Measurements from ENCODE around the gene SNORC. TPM values are rescaled to one million over a fixed set of nuclear protein-coding genes. Genes with fewer than 3 reads are reported as not detected.

The SNORC gene
- total and polyA plus RNA-seq, 4 donors = 2.4 to 12.3 (median 6.6) TPM

GRCh38 chr2:232888839-232889529 is 18.9 kb downstream of the SNORC start:
- 93% methylated on average over 14 of the region's 14 CpGs for WGBS
- peak; percentile 26 for DNase-seq (ENCODE audit: low spot score)

GRCh38 chr2:232889876-232890401 is 19.9 kb downstream of the SNORC start:
- Histone ChIP-seq H3K9ac (ENCODE audit: low read depth in 1 of 2, low read length in 2 of 2) (no peak overlapping the region), H3K4me3 (ENCODE audit: low read depth in 1 of 3, low read length in 3 of 3) (no peak overlapping the region), H3K9me3 (ENCODE audit: control insufficient read depth in 4 of 4, low read length in 3 of 4) (no peaks in the 10 kb centered on the region), H3K27me3 (ENCODE audit: control insufficient read depth in 4 of 4, insufficient read depth in 4 of 4, low read length in 3 of 4) (no peaks in the 10 kb centered on the region), H3K36me3 (ENCODE audit: control insufficient read depth in 4 of 4, insufficient read depth in 3 of 4, low read depth in 1 of 4, low read length in 3 of 4) (peaks cover 2 to 52% (median 18%) of the 10 kb centered on the region in 4 donors), H3K27ac (ENCODE audit: low read depth in 1 of 2, low read length in 2 of 2) (no peak overlapping the region), H3K4me1 (ENCODE audit: control insufficient read depth in 4 of 4, insufficient read depth in 4 of 4, low read length in 3 of 4) (no peaks in the 10 kb centered on the region)
- peak; percentile 22 for DNase-seq (ENCODE audit: low spot score)
- TF ChIP-seq YY1 (IDR thresholded peaks at IDR 0.05) = no peak
- TF ChIP-seq, protein P1, sequence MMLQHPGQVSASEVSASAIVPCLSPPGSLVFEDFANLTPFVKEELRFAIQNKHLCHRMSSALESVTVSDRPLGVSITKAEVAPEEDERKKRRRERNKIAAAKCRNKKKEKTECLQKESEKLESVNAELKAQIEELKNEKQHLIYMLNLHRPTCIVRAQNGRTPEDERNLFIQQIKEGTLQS (IDR thresholded peaks at IDR 0.05) = no peak
- TF ChIP-seq JUND (IDR thresholded peaks at IDR 0.05) = no peak
- no peak for TF ChIP-seq EGR1 (IDR thresholded peaks at IDR 0.05; ENCODE audit: low read depth in 2 of 2)
- no peak for TF ChIP-seq SP1 (IDR thresholded peaks at IDR 0.05)
- no peak for TF ChIP-seq NR2F2 (IDR thresholded peaks at IDR 0.05)
- no peak for TF ChIP-seq MAX (IDR thresholded peaks at IDR 0.05)
- TF ChIP-seq REST (IDR thresholded peaks at IDR 0.05) = no peak
- no peak for TF ChIP-seq HNF4G (IDR thresholded peaks at IDR 0.05)
- TF ChIP-seq HNF4A (conservative IDR thresholded peaks at IDR 0.05) = no peak
- no peak for TF ChIP-seq GABPA (IDR thresholded peaks at IDR 0.05 in 1 of 2, conservative IDR thresholded peaks at IDR 0.05 in 1 of 2)
- TF ChIP-seq FOXA2 (IDR thresholded peaks at IDR 0.05) = no peak
- WGBS = 92% methylated on average over 5 of the region's 5 CpGs

More at GRCh38 chr2:232888839-232889529, 18.9 kb downstream of the SNORC start:
- H3K9ac ChIP-seq (ENCODE audit: low read depth in 1 of 2, low read length in 2 of 2) = no peak overlapping the region
- no peaks in the 10 kb centered on the region for H3K27me3 ChIP-seq (ENCODE audit: control insufficient read depth in 4 of 4, insufficient read depth in 4 of 4, low read length in 3 of 4)
- H3K27ac ChIP-seq (ENCODE audit: low read depth in 1 of 2, low read length in 2 of 2) = no peak overlapping the region
- TF ChIP-seq EGR1 (IDR thresholded peaks at IDR 0.05; ENCODE audit: low read depth in 2 of 2) = no peak
- no peaks in the 10 kb centered on the region for H3K4me1 ChIP-seq (ENCODE audit: control insufficient read depth in 4 of 4, insufficient read depth in 4 of 4, low read length in 3 of 4)
- H3K36me3 ChIP-seq (ENCODE audit: control insufficient read depth in 4 of 4, insufficient read depth in 3 of 4, low read depth in 1 of 4, low read length in 3 of 4) = peaks cover 4 to 52% (median 16%) of the 10 kb centered on the region in 4 donors
- no peak overlapping the region for H3K4me3 ChIP-seq (ENCODE audit: low read depth in 1 of 3, low read length in 3 of 3)
- no peaks in the 10 kb centered on the region for H3K9me3 ChIP-seq (ENCODE audit: control insufficient read depth in 4 of 4, low read length in 3 of 4)

DNA sequence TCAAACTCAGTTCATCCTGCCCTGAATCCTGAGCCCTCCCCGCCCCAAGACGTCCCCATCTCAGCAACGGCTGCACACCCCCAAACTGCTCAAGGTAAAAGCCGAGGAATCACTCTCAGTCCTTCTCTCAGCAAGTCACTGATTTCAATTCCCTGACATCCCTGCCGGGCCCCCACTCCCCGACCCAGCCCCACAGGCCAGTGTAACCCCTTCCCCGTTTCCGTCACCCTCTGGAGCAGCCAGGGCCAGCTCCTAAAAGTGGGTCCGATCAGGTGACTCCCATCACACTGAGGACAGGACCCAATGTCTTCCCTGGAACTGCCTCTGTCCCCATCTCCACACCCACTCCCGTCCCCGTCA is 20.5 kb downstream of the SNORC start:
- Histone ChIP-seq H3K27ac (ENCODE audit: low read depth in 1 of 2, low read length in 2 of 2) (no peak overlapping the region), H3K4me3 (ENCODE audit: low read depth in 1 of 3, low read length in 3 of 3) (no peak overlapping the region), H3K9ac (ENCODE audit: low read depth in 1 of 2, low read length in 2 of 2) (no peak overlapping the region), H3K4me1 (ENCODE audit: control insufficient read depth in 4 of 4, insufficient read depth in 4 of 4, low read length in 3 of 4) (no peaks in the 10 kb centered on the region), H3K27me3 (ENCODE audit: control insufficient read depth in 4 of 4, insufficient read depth in 4 of 4, low read length in 3 of 4) (no peaks in the 10 kb centered on the region), H3K36me3 (ENCODE audit: control insufficient read depth in 4 of 4, insufficient read depth in 3 of 4, low read depth in 1 of 4, low read length in 3 of 4) (peaks cover 2 to 52% (median 16%) of the 10 kb centered on the region in 4 donors), H3K9me3 (ENCODE audit: control insufficient read depth in 4 of 4, low read length in 3 of 4) (no peaks in the 10 kb centered on the region)
- no peak for DNase-seq (ENCODE audit: low spot score)
- 86% methylated on average over 11 of the region's 11 CpGs for WGBS
- TF ChIP-seq, protein P2, sequence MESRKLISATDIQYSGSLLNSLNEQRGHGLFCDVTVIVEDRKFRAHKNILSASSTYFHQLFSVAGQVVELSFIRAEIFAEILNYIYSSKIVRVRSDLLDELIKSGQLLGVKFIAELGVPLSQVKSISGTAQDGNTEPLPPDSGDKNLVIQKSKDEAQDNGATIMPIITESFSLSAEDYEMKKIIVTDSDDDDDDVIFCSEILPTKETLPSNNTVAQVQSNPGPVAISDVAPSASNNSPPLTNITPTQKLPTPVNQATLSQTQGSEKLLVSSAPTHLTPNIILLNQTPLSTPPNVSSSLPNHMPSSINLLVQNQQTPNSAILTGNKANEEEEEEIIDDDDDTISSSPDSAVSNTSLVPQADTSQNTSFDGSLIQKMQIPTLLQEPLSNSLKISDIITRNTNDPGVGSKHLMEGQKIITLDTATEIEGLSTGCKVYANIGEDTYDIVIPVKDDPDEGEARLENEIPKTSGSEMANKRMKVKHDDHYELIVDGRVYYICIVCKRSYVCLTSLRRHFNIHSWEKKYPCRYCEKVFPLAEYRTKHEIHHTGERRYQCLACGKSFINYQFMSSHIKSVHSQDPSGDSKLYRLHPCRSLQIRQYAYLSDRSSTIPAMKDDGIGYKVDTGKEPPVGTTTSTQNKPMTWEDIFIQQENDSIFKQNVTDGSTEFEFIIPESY (IDR thresholded peaks at IDR 0.05) = no peak
- TF ChIP-seq MAX (IDR thresholded peaks at IDR 0.05) (no peak), SP1 (IDR thresholded peaks at IDR 0.05) (no peak), RXRA (IDR thresholded peaks at IDR 0.05) (no peak), GABPA (IDR thresholded peaks at IDR 0.05 in 1 of 2, conservative IDR thresholded peaks at IDR 0.05 in 1 of 2) (no peak), FOXA2 (IDR thresholded peaks at IDR 0.05) (no peak), JUND (IDR thresholded peaks at IDR 0.05) (no peak), NR2F2 (IDR thresholded peaks at IDR 0.05) (no peak), RAD21 (IDR thresholded peaks at IDR 0.05) (no peak), TAF1 (conservative IDR thresholded peaks at IDR 0.05) (no peak)
- TF ChIP-seq, protein P1 (IDR thresholded peaks at IDR 0.05) = no peak
- TF ChIP-seq, protein P3, sequence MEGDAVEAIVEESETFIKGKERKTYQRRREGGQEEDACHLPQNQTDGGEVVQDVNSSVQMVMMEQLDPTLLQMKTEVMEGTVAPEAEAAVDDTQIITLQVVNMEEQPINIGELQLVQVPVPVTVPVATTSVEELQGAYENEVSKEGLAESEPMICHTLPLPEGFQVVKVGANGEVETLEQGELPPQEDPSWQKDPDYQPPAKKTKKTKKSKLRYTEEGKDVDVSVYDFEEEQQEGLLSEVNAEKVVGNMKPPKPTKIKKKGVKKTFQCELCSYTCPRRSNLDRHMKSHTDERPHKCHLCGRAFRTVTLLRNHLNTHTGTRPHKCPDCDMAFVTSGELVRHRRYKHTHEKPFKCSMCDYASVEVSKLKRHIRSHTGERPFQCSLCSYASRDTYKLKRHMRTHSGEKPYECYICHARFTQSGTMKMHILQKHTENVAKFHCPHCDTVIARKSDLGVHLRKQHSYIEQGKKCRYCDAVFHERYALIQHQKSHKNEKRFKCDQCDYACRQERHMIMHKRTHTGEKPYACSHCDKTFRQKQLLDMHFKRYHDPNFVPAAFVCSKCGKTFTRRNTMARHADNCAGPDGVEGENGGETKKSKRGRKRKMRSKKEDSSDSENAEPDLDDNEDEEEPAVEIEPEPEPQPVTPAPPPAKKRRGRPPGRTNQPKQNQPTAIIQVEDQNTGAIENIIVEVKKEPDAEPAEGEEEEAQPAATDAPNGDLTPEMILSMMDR (IDR thresholded peaks at IDR 0.05; ENCODE audit: low read depth, low read length, missing input control) = no peak

All from liver (tissue), 9 donors.